ENCODE results near the gene KCNAB1. TPM values are rescaled to one million over a fixed set of nuclear protein-coding genes. Genes with fewer than 3 reads are reported as not detected.

Gene KCNAB1
- total RNA-seq, 1 experiment from 2014 or later = 1.4 TPM

GRCh38 chr3:156376199-156376598 lies 255.8 kb downstream of the KCNAB1 start:
- Histone ChIP-seq H3K4me2 (no peak overlapping the region), H3K4me1 (replicated peaks; ENCODE audit: insufficient read depth) (no peaks in the 10 kb centered on the region), H3K4me3 (no peak overlapping the region), H3K9me3 (ENCODE audit: insufficient read depth, low read depth) (no peaks in the 10 kb centered on the region), H2AFZ (no peak overlapping the region), H3K79me2 (ENCODE audit: low read depth) (no peaks in the 10 kb centered on the region), H3K36me3 (ENCODE audit: low read depth) (no peaks in the 10 kb centered on the region), H4K20me1 (ENCODE audit: insufficient read depth) (no peaks in the 10 kb centered on the region), H3K27me3 (ENCODE audit: insufficient read depth, low read depth) (no peaks in the 10 kb centered on the region), H3K9me2 (ENCODE audit: insufficient read depth) (no peaks in the 10 kb centered on the region), H3K27ac (no peak overlapping the region), H3F3A (ENCODE audit: insufficient read depth, low read depth) (no peaks in the 10 kb centered on the region)
- DNase-seq = no peak
- ChIA-PET POLR2A (ENCODE audit: unreplicated experiment) (no interaction called here), CTCF (interaction anchor here (0.6 kb wide), 1 partner anchor 803 kb away, joined by 3 read pairs; no protein-coding TSS in a partner anchor)
- intact Hi-C loops (cut with micrococcal nuclease; ENCODE audit: unreplicated experiment) = no loop called here
- no peak for TF ChIP-seq CTCF (conservative IDR thresholded peaks at IDR 0.05)
- no peak for TF ChIP-seq EZH2 (IDR thresholded peaks at IDR 0.05; ENCODE audit: low read depth)
- BruUV-seq (replicated peaks) = no TSS peak

DNA sequence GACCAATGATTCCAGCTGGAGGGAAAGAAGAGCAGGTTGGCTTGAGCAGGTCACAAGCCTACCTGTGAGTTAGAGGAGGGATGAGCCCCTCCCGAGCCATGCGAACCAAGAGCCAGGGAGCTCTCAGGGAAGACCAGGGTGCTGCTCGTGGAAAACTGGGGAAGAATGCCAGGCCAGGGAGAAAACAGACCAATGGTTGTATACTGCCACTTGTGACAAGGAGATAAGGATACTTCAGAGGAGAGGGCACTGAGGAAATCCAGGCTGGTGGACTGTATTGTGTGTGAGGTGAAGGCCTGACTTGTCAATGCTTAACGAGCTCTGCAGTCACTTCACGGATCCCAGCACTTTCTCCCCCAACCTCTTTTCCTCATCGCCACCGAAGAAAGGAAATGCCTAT lies 256.9 kb downstream of the KCNAB1 start:
- no peaks in the 10 kb centered on the region for H3K36me3 ChIP-seq (ENCODE audit: low read depth)
- no peak overlapping the region for H2AFZ ChIP-seq
- no peak for TF ChIP-seq CTCF (conservative IDR thresholded peaks at IDR 0.05)
- no peak for TF ChIP-seq EZH2 (IDR thresholded peaks at IDR 0.05; ENCODE audit: low read depth)
- no peak overlapping the region for H3K27ac ChIP-seq
- H3K79me2 ChIP-seq (ENCODE audit: low read depth) = no peaks in the 10 kb centered on the region
- intact Hi-C loops (cut with micrococcal nuclease; ENCODE audit: unreplicated experiment) = no loop called here
- no peaks in the 10 kb centered on the region for H3F3A ChIP-seq (ENCODE audit: insufficient read depth, low read depth)
- H3K9me3 ChIP-seq (ENCODE audit: insufficient read depth, low read depth) = no peaks in the 10 kb centered on the region
- BruUV-seq (replicated peaks) = no TSS peak
- H3K4me2 ChIP-seq = no peak overlapping the region
- H3K4me3 ChIP-seq = no peak overlapping the region
- ChIA-PET POLR2A (ENCODE audit: unreplicated experiment) (no interaction called here), CTCF (no interaction called here)
- no peaks in the 10 kb centered on the region for H4K20me1 ChIP-seq (ENCODE audit: insufficient read depth)
- no peak for DNase-seq
- no peaks in the 10 kb centered on the region for H3K4me1 ChIP-seq (replicated peaks; ENCODE audit: insufficient read depth)
- no peaks in the 10 kb centered on the region for H3K27me3 ChIP-seq (ENCODE audit: insufficient read depth, low read depth)
- H3K9me2 ChIP-seq (ENCODE audit: insufficient read depth) = no peaks in the 10 kb centered on the region

GRCh38 chr3:156377718-156378117 lies 257.3 kb downstream of the KCNAB1 start:
- H3K27ac ChIP-seq = no peak overlapping the region
- no peaks in the 10 kb centered on the region for H3K36me3 ChIP-seq (ENCODE audit: low read depth)
- no peaks in the 10 kb centered on the region for H3K9me3 ChIP-seq (ENCODE audit: insufficient read depth, low read depth)
- no peaks in the 10 kb centered on the region for H3F3A ChIP-seq (ENCODE audit: insufficient read depth, low read depth)
- no peaks in the 10 kb centered on the region for H3K79me2 ChIP-seq (ENCODE audit: low read depth)
- no TSS peak for BruUV-seq (replicated peaks)
- H3K9me2 ChIP-seq (ENCODE audit: insufficient read depth) = no peaks in the 10 kb centered on the region
- no peaks in the 10 kb centered on the region for H3K4me1 ChIP-seq (replicated peaks; ENCODE audit: insufficient read depth)
- no peaks in the 10 kb centered on the region for H4K20me1 ChIP-seq (ENCODE audit: insufficient read depth)
- TF ChIP-seq EZH2 (IDR thresholded peaks at IDR 0.05; ENCODE audit: low read depth) (no peak), CTCF (conservative IDR thresholded peaks at IDR 0.05) (no peak)
- H2AFZ ChIP-seq = no peak overlapping the region
- intact Hi-C loops (cut with micrococcal nuclease; ENCODE audit: unreplicated experiment) = no loop called here
- H3K27me3 ChIP-seq (ENCODE audit: insufficient read depth, low read depth) = no peaks in the 10 kb centered on the region
- H3K4me3 ChIP-seq = no peak overlapping the region
- CTCF ChIA-PET = no interaction called here
- DNase-seq = no peak
- POLR2A ChIA-PET (ENCODE audit: unreplicated experiment) = no interaction called here
- no peak overlapping the region for H3K4me2 ChIP-seq

All from PC-9 (cell line).